H9 (cell line): Measurements from ENCODE around the gene LMNTD2. TPM values are rescaled to one million over a fixed set of nuclear protein-coding genes. Genes with fewer than 3 reads are reported as not detected.

Source experiments
- DNase-seq: peaks from one replicate; pipeline ENCODE4 v3.0.0-alpha.2; 2017
- H2AFZ ChIP-seq: one replicate; pipeline ENCODE4 v1.6.1; 2013; ENCODE audit warnings: mild to moderate bottlenecking, low read length, control low read depth, moderate library complexity
- H2AK5ac ChIP-seq: 2 replicates; pipeline ENCODE4 v1.6.1; 2013; ENCODE audit warnings: low read length, control low read depth, mixed read lengths; ENCODE audit not compliant: insufficient read length
- H2BK120ac ChIP-seq: one replicate; pipeline ENCODE4 v1.6.1; 2013; ENCODE audit warnings: low read depth, mild to moderate bottlenecking, low read length, control low read depth, inconsistent platforms; ENCODE audit not compliant: poor library complexity, severe bottlenecking
- H2BK12ac ChIP-seq: 2 replicates; pipeline ENCODE4 v1.6.1; 2013; ENCODE audit warnings: low read length, control low read depth, mixed read lengths, low read depth; ENCODE audit not compliant: insufficient read length
- H2BK15ac ChIP-seq: 2 replicates; pipeline ENCODE4 v1.6.1; 2013; ENCODE audit warnings: low read depth, low read length, control low read depth
- H2BK20ac ChIP-seq: one replicate; pipeline ENCODE4 v1.6.1; 2013; ENCODE audit warnings: low read depth, mild to moderate bottlenecking, low read length, control low read depth, inconsistent platforms; ENCODE audit not compliant: poor library complexity, severe bottlenecking
- H2BK5ac ChIP-seq: 2 replicates; pipeline ENCODE4 v1.6.1; 2013; ENCODE audit warnings: low read length, control low read depth, mixed read lengths; ENCODE audit not compliant: insufficient read length
- H3K14ac ChIP-seq: 2 replicates; pipeline ENCODE4 v1.6.1; 2013; ENCODE audit warnings: low read length, control low read depth; ENCODE audit not compliant: insufficient read depth
- H3K18ac ChIP-seq: 2 replicates; pipeline ENCODE4 v1.6.1; 2013; ENCODE audit warnings: low read depth, mild to moderate bottlenecking, mixed read lengths, low read length, control low read depth; ENCODE audit not compliant: insufficient read length
- H3K23ac ChIP-seq: 2 replicates; pipeline ENCODE4 v1.6.1; 2013; ENCODE audit warnings: low read length, control low read depth, mixed read lengths, low read depth; ENCODE audit not compliant: insufficient read length
- H3K23me2 ChIP-seq: 2 replicates; pipeline ENCODE4 v1.6.1; 2013; ENCODE audit warnings: low read depth, mild to moderate bottlenecking, mixed read lengths, low read length, control low read depth; ENCODE audit not compliant: insufficient read length, poor library complexity, severe bottlenecking
- H3K27ac ChIP-seq: 2 replicates; pipeline ENCODE4 v1.5.1; 2013; ENCODE audit warnings: low read length, control low read depth, mixed read lengths, low read depth; ENCODE audit not compliant: insufficient read length
- H3K27me3 ChIP-seq: 2 replicates; pipeline ENCODE4 v1.6.1; 2013; ENCODE audit warnings: low read length, control low read depth, inconsistent platforms; ENCODE audit not compliant: insufficient read depth
- H3K4ac ChIP-seq: 2 replicates; pipeline ENCODE4 v1.6.1; 2013; ENCODE audit warnings: low read depth, mild to moderate bottlenecking, control low read depth, inconsistent platforms, low read length, moderate library complexity
- H3K4me1 ChIP-seq: 2 replicates; pipeline ENCODE4 v1.6.1; 2013; ENCODE audit warnings: low read length, control low read depth, inconsistent platforms; ENCODE audit not compliant: insufficient read depth
- H3K4me2 ChIP-seq: 2 replicates; pipeline ENCODE4 v1.6.1; 2013; ENCODE audit warnings: low read length, control low read depth, mixed read lengths; ENCODE audit not compliant: insufficient read length, insufficient read depth
- H3K56ac ChIP-seq: 2 replicates; pipeline ENCODE4 v1.6.1; 2013; ENCODE audit warnings: low read depth, mild to moderate bottlenecking, mixed read lengths, low read length, control low read depth; ENCODE audit not compliant: insufficient read length
- H3K79me1 ChIP-seq: 2 replicates; pipeline ENCODE4 v1.6.1; 2013; ENCODE audit warnings: low read depth, mild to moderate bottlenecking, moderate library complexity, low read length, control low read depth, inconsistent platforms; ENCODE audit not compliant: insufficient read depth, poor library complexity, severe bottlenecking
- H3K79me2 ChIP-seq: 2 replicates; pipeline ENCODE4 v1.6.1; 2013; ENCODE audit warnings: low read length, control low read depth, inconsistent platforms; ENCODE audit not compliant: insufficient read depth
- H3K9ac ChIP-seq: 2 replicates; pipeline ENCODE4 v1.6.1; 2013; ENCODE audit warnings: low read length, control low read depth, mixed read lengths; ENCODE audit not compliant: insufficient read length; ENCODE audit errors: extremely low read depth
- H3K9me3 ChIP-seq: one replicate; pipeline ENCODE4 v1.6.1; 2013; ENCODE audit warnings: low read depth, low read length, inconsistent platforms; ENCODE audit not compliant: control insufficient read depth
- H3T11ph ChIP-seq: one replicate; pipeline ENCODE4 v1.6.1; 2013; ENCODE audit warnings: mild to moderate bottlenecking, low read length, control low read depth, inconsistent platforms
- H4K20me1 ChIP-seq: one replicate; pipeline ENCODE4 v1.6.1; 2013; ENCODE audit not compliant: control insufficient read depth, insufficient read length, insufficient read depth
- H4K5ac ChIP-seq: 2 replicates; pipeline ENCODE4 v1.6.1; 2013; ENCODE audit warnings: low read depth, mild to moderate bottlenecking, mixed read lengths, low read length, control low read depth; ENCODE audit not compliant: insufficient read length
- H4K8ac ChIP-seq: replicated peaks from 2 replicates; pipeline ENCODE4 v1.6.1; 2013; ENCODE audit warnings: low read length, control low read depth, mixed read lengths, low read depth; ENCODE audit not compliant: insufficient read length
- H4K91ac ChIP-seq: 2 replicates; pipeline ENCODE4 v1.6.1; 2013; ENCODE audit warnings: low read depth, mild to moderate bottlenecking, moderate library complexity, mixed read lengths, low read length, control low read depth; ENCODE audit not compliant: insufficient read length
- H3K27ac Mint-ChIP-seq, 3 experiments: 2 replicates in 2 of 3; 3 replicates in 1 of 3; pipeline ENCODE4 v1.8.0; 2020 to 2021; ENCODE audit warnings: mixed read lengths in 3 of 3, mild to moderate bottlenecking in 1 of 3, moderate library complexity in 1 of 3
- H3K27me3 Mint-ChIP-seq: 2 replicates; pipeline ENCODE4 v1.8.0; 2021; ENCODE audit warnings: low read depth, mild to moderate bottlenecking, moderate library complexity, mixed read lengths
- H3K36me3 Mint-ChIP-seq, 3 experiments: 2 replicates in 2 of 3; 3 replicates in 1 of 3; pipeline ENCODE4 v1.8.0; 2020 to 2021; ENCODE audit warnings: low read depth in 3 of 3, mixed read lengths in 3 of 3; ENCODE audit not compliant: insufficient read depth in 1 of 3
- H3K4me1 Mint-ChIP-seq, 2 experiments: 2 replicates each; pipeline ENCODE4 v1.8.0; 2020; ENCODE audit warnings: mixed read lengths in 2 of 2
- H3K4me3 Mint-ChIP-seq, 2 experiments: 2 replicates in 1 of 2; 3 replicates in 1 of 2; pipeline ENCODE4 v1.8.0; 2020 to 2021; ENCODE audit warnings: mild to moderate bottlenecking in 2 of 2, mixed read lengths in 2 of 2, moderate library complexity in 1 of 2
- H3K9me3 Mint-ChIP-seq, 2 experiments: 2 replicates in 1 of 2; 3 replicates in 1 of 2; pipeline ENCODE4 v1.8.0; 2020; ENCODE audit warnings: mild to moderate bottlenecking in 2 of 2, mixed read lengths in 2 of 2, moderate library complexity in 1 of 2
- CTCF ChIP-seq: fragments of 200-600 bp; sonication (generic); conservative IDR thresholded peaks from 3 replicates; pipeline ENCODE4 v1.8.0; 2021; ENCODE audit warnings: antibody characterized with exemption, mild to moderate bottlenecking
- WGBS: extraction: QIAGEN DNeasy Blood & Tissue Kit; methylation state at CpG from one replicate; pipeline ENCODE4 v1.1.7; 2013; ENCODE audit warnings: missing lambda C conversion rate, low lambda C conversion rate, mixed read lengths; ENCODE audit not compliant: insufficient read length; ENCODE audit errors: extremely low coverage; 5-methylcytosine and 5-hydroxymethylcytosine counted together
- total RNA-seq: library from RNA; stranded (reverse); gene quantifications from 2 replicates; pipeline ENCODE4 v1.2.1, GENCODE V29; 2021

Gene LMNTD2
- total RNA-seq, 1 experiment from 2014 or later = 4.7 TPM

GRCh38 chr11:586376-587316 is 26.1 kb upstream of the LMNTD2 start:
- Histone ChIP-seq H3K18ac (no peak overlapping the region), H2BK120ac (no peak overlapping the region), H4K91ac (no peak overlapping the region), H3K4ac (no peak overlapping the region), H2AK5ac (no peak overlapping the region), H2BK15ac (no peak overlapping the region), H3K23me2 (no peaks in the 10 kb centered on the region), H2BK20ac (no peak overlapping the region), H2BK5ac (no peak overlapping the region), H3K79me2 (no peaks in the 10 kb centered on the region; the same call in 1 of the 2 replicates), H3K27me3 (no peaks in the 10 kb centered on the region), H3K14ac (no peak overlapping the region), H3K9ac (no peak overlapping the region), H3K27ac (no peak overlapping the region), H4K20me1 (peaks cover 3% of the 10 kb centered on the region), H3K23ac (no peak overlapping the region), H4K5ac (no peak overlapping the region), H3K79me1 (peaks cover 7% of the 10 kb centered on the region), H3K56ac (no peak overlapping the region), H2BK12ac (no peak overlapping the region), H3T11ph (no peak overlapping the region), H4K8ac (no peak overlapping the region), H3K9me3 (no peaks in the 10 kb centered on the region), H3K4me1 (no peaks in the 10 kb centered on the region), H3K4me2 (no peak overlapping the region), H2AFZ (no peak overlapping the region)
- no peaks in the 10 kb centered on the region for H3K4me1 Mint-ChIP-seq
- peak overlapping the region in 2 of 3 experiments; percentile 21 to 73; a peak in 2 of 7 replicates for H3K27ac Mint-ChIP-seq
- H3K9me3 Mint-ChIP-seq = no peaks in the 10 kb centered on the region
- no CpG with 5 or more reads among the region's 32 CpGs for WGBS
- DNase-seq = no peak
- H3K27me3 Mint-ChIP-seq = no peaks in the 10 kb centered on the region
- peaks cover 44 to 83% (median 78%) of the 10 kb centered on the region in 3 experiments for H3K36me3 Mint-ChIP-seq
- no peak overlapping the region for H3K4me3 Mint-ChIP-seq
- no peak for TF ChIP-seq CTCF
